B cell (primary cell): ENCODE results near the gene B4GALT7.

Source experiments
- EZH2 ChIP-seq: IDR thresholded peaks from 2 replicates; pipeline ENCODE4 v1.6.1; 2012; ENCODE audit warnings: borderline replicate concordance, low read depth, mild to moderate bottlenecking, moderate library complexity, low read length; ENCODE audit not compliant: insufficient read depth, poor library complexity, severe bottlenecking
- TF ChIP-seq, protein P1 (sequence below): fragments of 200-600 bp; IDR thresholded peaks from one replicate; pipeline ENCODE4 v1.8.0; 2022; ENCODE audit warnings: antibody characterized with exemption, mild to moderate bottlenecking

DNA sequence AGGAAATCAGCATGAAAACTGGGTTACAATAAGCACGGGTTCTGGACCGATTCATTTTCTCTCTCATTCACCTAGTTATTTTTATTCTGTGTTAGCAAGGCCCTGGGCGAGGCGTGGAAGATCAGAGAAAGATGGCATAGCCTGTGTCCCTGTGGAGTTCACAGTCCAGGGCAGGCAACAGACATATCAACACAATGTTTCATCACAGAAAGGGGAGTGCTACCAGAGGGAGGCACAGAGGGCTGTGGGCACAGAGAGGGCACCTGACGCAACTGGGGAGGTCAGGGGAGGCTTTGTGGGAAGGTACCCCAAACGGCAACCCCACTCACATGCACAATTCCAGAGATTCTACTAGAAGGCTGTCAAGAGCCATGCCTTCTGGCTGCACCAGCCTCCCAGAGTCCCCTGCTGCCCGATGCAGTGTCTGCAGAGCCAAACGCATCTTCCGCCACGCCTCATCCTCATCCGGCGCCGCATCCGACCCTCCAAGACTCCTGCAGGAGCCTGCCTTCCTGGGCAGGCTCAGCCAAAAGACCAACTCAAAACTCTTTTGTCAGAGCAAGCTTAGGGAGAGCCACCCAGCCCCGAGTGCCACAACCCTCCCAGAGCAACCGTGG lies 47.0 kb upstream of the B4GALT7 start:
- TF ChIP-seq, protein P1, sequence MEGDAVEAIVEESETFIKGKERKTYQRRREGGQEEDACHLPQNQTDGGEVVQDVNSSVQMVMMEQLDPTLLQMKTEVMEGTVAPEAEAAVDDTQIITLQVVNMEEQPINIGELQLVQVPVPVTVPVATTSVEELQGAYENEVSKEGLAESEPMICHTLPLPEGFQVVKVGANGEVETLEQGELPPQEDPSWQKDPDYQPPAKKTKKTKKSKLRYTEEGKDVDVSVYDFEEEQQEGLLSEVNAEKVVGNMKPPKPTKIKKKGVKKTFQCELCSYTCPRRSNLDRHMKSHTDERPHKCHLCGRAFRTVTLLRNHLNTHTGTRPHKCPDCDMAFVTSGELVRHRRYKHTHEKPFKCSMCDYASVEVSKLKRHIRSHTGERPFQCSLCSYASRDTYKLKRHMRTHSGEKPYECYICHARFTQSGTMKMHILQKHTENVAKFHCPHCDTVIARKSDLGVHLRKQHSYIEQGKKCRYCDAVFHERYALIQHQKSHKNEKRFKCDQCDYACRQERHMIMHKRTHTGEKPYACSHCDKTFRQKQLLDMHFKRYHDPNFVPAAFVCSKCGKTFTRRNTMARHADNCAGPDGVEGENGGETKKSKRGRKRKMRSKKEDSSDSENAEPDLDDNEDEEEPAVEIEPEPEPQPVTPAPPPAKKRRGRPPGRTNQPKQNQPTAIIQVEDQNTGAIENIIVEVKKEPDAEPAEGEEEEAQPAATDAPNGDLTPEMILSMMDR: no peak
- TF ChIP-seq EZH2: no peak
